Measurements from ENCODE around the gene RALGDS.

Gene RALGDS

GRCh38 chr9:133134388-133135145 lies 13.5 kb upstream of the RALGDS start:
- DNase-seq (ENCODE audit: low read depth in 2 of 2) = no peak

- peak; percentile 64 to 66 for DNase-seq (ENCODE audit: low read depth in 2 of 2)
Measured at GRCh38 chr9:133133681-133134387, 12.8 kb upstream of the RALGDS start.

DNA sequence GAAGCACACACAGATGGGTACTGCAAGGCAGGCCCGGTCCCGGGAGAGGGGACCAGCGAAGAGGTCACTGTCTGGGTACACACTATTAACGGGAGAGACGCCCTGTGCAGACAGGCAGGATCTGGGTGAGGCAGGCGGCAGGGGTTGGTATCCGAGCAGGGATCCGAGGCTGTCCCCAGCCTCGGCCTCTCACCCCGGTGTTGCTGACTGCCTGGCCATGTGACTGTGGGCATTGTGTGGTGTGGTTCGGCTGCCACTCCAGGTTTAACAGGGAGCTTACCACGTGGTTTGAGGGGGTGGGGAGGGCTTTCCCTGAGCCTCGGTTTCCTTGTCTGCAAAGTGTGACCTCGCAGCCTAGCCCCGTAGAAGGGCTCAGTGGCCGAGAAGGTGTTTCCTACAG lies 11.1 kb upstream of the RALGDS start:
- no peak for DNase-seq (ENCODE audit: low read depth in 2 of 2)

DNA sequence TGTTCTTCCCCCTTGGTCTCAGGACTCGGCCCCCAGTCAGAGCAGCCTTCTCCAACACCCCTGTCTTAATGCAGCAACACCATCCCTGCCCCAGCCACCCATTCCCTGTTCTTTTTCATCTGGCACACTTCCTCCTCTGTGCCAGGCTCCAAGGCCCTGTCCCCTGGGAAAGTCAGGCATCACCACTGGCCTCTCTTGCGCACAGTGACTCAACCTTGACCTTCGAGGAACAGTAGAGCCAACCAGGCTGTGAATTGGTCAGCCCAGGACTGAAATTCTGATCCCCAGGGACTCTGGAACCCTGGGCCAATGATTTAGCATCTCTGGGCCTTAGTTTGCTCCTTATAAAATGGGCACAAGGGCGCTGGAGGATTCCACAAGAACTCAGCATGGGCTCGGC lies 10.5 kb upstream of the RALGDS start:
- no peak for DNase-seq (ENCODE audit: low read depth in 2 of 2)

- DNase-seq (ENCODE audit: low read depth in 2 of 2) = no peak
Measured at GRCh38 chr9:133130685-133131244, 9.7 kb upstream of the RALGDS start.

DNA sequence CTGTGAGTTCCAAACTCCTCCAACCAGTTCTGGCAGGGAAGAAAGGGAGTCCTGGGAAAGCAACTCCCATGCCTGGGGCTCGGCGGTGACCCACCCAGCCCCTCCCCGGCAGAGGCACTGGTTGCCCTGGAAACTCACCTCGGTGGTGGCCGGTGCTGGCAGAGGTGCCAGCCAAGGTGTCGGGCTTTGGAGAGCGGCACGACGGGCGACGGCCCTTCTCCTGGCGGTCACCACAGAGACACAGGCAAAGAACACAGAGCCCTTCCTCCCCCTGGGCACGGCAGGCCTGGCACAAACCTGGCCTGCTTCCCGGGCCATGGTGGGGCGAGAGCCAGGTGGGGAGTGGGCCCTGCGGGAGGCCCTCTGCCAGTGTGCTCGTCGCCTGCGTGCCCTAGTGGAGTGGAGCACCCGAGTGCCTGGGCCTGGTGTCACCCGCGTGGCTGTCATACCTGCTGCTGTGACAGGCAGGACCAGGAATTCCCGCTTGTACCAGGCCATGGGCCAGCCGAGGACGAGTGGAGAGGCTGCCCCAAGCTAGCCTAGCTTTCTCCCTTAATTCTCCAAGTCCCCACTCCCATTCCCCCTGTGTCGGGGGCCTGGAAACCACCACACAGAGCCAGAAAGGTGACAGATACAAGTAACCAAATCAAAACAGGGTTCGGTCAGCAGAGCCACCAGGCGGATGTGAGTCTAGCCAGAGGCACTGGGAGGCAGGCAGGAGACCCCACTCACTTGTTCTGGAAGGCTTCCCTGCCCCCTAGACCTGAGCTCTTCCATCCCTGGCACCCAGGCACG lies 8.2 kb upstream of the RALGDS start:
- no peak for DNase-seq (ENCODE audit: low read depth in 2 of 2)

DNA sequence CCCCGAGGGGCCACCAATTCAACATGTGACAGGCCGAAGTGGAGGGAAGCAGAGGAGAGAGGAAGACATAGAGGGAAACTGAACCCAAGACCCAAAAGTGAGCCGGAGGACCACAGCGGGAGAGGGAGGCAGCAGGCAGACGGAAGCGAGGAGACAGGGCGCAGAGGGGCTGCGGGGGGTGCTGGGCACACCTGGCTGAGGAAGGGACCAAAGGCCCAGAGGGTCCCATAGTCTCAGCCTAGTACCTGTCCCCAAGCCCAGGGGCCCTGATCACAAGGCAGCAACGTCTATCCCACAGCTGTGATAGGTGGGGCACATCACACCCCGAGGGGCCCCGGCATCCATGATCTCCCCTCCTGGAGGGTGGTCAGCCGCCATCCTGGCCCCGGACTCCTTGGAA lies 7.1 kb upstream of the RALGDS start:
- no peak for DNase-seq (ENCODE audit: low read depth in 2 of 2)

DNA sequence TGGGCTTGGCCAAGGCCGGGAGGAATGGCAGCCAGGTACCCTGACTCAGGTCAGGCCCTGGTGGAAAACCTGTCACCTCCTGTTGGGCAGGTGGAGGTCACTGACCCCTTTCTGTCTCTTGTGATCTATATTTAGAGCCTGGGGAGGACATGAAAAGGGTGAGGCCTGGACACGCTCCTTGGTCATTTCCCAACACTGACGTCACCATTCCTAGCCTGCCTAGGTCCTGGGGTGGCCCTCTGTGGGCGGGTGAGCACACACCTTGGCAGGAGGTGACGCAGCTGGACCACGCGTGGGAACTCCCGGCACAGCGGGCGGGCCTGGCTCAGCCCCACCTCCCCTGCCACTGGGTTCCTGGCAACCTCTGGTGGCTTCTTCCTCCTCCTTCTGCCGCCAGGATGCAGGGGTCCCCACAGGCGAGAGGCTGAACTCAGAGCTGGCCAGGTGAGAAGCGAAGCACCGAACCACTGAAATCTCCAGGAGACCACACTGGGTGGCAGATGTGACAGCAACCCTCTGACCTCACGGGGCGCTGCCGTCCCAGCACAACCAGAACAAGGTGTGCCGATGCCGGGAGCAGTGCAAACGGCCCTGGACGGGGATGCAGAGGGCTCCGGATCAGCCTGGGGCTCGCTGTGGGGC lies 6.4 kb upstream of the RALGDS start:
- DNase-seq (ENCODE audit: low read depth in 2 of 2) = no peak

DNA sequence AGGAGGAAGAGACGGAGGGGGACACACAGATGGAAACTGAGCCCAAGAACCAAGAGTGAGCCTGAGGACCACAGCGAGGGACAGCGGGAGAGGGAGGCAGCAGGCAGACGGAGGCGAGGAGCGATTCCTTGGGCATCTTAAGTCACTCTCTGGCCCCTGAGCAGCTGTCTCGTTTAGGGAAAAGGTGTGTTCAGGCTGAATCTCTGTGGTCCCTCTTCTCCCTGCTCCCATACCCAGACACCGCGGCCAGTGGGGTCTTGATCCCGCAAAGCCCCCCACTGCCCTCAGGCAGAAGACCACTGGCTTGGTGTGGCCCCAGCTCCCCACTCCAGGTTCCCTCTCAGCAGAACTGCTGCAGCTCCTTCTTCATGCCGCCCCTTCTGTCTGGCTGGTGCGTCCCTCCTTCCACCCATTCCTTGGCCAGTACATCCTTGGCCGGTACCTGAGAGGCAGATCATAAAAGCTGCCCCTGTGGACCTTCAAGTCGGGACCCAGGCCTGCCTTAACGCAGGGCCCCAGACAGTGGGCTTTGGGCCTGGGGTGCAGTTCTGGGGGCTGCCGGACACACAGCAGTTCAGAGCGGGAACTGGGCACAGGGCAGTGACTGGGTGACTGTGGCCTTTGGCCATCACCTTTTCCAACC lies 5.8 kb upstream of the RALGDS start:
- DNase-seq (ENCODE audit: low read depth in 2 of 2) = no peak

DNA sequence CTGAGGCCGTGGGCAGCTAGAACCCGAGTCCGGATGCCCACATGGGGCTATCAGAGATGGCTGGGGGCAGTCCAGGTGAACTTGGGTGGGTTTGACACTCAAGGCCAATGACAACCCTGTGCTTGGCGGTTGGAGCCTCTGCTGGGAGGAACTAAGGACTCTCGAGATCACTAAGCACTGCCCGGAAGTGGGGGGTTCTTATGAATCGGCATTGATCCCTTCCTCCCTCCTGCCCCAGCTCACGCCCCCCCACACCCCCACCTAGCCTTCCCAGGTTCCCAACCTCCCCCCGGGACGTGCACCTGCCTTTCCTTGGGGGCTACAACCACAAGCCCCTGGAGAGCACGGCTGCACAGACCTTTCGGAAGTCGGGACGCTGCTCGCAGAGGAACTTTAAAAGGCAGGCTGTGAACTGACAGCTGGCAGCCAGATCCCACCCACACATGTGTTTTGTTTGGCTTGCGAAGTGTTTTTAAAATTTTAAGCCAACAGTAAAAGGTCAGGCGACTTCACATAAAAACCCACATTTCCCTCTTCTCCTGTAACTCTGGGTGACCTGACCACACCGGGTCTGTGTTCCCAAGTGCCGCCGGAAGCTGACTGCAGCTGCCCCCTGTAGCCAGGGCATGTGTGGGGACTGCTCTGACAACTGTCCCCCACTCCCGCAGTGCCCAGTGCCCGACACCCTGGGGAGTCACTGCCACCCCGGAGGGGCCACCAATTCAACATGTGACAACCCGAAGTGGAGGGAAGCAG lies 5.1 kb upstream of the RALGDS start:
- DNase-seq (ENCODE audit: low read depth in 2 of 2) = no peak

DNA sequence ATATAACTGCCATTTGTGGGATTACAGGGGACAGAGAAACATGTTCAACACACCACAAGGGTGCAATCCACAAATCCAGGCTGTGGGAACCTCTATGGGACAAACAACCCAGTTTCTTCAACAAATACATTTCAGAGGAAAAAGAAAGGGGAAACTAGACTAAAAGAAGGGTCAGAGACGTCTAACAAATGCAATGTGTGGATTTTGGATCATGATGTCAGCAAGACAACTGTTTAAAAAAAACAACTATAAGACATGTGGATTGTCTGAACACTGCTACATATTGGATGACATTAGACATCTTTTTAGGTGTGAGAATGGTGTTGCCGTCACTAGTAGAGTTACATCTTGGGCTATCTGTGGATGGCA lies 3.9 kb upstream of the RALGDS start:
- no peak for DNase-seq (ENCODE audit: low read depth in 2 of 2)

DNA sequence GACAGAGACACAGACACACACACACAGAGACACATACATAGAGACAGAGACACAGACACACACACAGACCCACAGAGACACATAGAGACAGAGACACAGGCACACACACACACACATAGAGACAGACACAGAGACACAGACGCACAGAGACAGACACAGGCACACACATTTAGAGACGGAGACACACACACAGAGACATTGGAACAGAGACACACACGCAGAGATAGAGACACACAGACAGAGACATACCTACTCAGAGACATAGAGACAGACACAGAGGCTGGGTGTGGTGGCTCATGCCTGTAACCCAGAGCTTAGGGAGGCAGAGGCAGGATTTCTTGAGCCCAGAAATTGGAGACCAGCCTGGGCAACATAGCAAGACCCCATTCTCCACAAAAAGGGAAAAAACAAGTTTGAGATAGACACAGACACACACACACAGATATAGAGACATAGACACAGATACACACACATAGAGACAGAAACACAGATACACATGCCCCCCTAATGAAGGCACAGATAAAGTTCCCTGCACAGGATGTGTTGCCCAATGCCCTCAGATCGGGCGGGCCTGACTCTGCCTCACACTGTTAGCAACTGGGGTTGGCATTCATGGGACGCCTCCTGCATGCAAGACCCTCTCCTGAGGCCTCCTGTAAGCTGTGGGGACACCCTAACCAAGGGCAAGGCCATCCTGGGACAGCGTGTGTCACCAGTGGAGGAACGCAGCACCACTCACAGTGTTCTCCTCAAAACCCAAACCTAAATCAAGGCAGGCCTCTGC lies 3.3 kb upstream of the RALGDS start:
- DNase-seq (ENCODE audit: low read depth in 2 of 2) = no peak

DNA sequence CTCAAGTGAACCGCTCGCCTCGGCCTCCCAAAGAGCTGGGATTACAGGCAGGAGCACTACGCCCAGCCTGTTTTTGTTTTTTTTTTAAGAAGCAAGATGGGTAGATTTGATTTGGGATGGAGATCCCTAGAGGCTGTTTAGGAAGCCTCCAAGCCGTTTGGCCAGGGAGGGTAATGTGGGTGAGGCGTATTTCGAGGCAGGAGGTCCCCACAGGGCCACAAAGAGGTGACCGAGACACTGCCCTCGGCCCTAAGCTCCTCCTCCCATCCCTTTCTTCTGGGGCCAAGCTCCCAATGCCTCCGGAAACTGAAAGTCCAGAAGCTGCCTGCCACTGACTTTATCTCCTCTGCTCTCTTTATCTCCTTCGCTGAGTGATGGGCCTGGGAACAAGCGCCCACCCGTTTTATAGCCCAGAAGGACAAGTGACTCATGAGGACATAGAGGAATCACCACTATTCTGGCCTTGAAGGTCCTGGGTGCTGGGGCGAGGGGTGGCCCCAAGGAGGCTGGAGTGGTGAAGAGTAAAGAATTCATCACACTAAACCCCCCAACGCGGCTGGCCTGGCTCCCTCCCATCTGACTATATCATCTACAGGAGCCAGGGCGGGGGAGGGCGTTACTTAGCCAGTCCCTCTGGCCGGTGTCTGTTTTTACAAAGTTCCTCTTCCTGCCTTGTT lies 2.0 kb upstream of the RALGDS start:
- DNase-seq (ENCODE audit: low read depth in 2 of 2) = no peak

DNA sequence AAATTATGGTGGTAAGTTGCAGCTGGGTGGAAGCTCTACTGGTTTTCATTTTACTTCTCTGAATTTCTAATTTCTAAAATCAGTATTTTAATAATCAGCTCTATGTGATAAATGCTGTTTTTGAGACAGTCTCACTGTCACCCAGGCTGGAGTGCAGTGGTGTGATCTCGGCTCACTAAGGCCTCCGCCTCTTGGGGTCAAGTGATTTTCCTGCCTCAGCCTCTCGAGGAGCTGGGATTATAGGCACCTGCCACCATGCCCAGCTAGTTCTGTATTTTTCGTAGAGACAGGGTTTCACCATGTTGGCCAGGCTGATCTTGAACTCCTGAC lies 1.5 kb upstream of the RALGDS start:
- DNase-seq (ENCODE audit: low read depth in 2 of 2) = no peak

DNA sequence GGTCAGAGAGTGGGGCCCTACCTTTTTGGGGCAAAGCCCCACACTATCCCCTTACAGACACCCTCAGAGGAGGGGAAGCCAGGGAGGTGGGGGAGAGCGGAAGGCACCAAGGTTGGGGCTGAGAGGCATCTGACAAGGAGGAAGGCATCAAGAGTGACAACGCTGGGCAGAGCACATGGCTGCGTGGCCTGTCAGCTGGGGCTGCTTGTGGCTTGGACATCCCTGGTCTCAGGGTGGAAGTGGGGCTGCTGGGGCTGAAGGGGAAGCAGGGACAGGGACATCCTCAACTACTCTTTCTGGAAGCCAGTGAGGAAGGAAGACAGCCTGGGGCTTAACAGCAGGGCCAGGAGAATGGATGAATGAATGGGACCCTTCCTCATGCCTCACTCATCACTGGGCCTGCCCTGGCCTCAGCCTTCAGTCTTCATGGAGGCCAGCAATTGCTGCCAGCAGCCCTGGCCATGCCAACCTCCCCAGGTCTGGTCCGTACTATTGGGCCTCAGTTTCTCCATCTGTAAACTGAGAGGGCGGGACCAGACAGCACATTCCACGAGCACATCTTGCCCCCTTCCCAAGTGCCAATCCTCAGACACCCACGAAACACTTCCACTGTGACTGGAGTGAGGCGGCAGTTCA lies 993 bp upstream of the RALGDS start:
- DNase-seq (ENCODE audit: low read depth in 2 of 2) = no peak

GRCh38 chr9:133120501-133121197 lies 391 bp downstream of the RALGDS start:
- no peak for DNase-seq (ENCODE audit: low read depth in 2 of 2)

DNA sequence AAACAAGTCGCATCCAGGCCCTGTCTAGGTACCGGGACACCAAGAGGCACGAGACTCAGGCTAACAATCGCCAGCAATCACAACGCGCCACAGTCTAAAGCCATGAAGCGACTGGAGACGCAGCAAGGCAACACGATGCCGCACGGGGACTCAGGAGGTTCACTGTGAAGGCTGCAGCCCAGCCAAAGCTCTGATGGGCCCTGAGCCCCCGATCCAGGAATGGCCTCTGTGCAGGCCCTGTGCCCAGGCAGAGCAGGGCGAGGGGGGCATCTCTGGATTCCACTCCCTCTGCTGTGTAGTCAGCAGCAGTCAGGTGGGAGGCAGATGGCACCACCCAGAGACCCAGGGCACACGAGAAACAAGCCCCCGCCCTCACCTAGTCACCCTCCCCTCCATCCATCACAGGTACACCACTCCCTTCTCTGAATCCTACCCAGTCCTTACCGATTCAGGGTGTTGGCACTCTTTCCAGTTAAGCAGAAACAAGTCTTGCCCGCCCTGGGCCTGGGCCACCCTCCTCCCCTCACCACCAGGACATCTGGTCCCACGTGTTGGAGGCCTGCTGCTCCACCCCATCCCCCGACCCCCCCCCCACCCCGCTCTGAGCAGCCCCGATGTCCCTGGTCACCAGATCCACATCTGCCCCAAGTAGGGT lies 1.1 kb downstream of the RALGDS start:
- no peak for DNase-seq (ENCODE audit: low read depth in 2 of 2)
